ENCODE results near the gene EML5. TPM values are rescaled to one million over a fixed set of nuclear protein-coding genes. Genes with fewer than 3 reads are reported as not detected.
A peak's percentile ranks its signal among the peaks of the same experiment; 100 is the strongest.
"Not testable (repeated sequence)": the region's sequence is repeated elsewhere in the genome, so short reads cannot be mapped to it uniquely, and the experiment has no call there.

Gene EML5
- total and polyA plus RNA-seq, 7 experiments from 2014 or later, result 0.40 to 6.4 (median 3.3) TPM

DNA sequence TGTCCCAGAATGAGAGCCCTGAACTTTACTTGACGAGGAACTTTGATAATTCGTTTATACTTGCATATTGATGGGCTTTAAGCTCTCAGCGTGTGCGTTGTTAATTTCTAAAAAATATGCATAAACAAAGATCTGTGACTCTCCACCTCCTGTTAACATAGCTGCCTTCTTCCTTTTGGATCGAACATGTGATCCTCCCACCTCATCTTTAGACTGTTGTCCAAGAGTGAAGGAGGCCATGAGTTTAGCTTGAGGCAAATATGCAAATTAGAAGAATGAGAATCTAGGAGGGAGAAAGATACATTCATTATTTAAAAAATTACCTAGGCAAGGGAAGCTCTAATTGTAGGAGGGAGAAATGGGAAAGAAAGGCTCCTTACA lies 32.3 kb upstream of the EML5 start:
- Histone ChIP-seq H3K36me3 (ENCODE audit: control insufficient read depth in 2 of 3, insufficient read depth in 3 of 3, low read length in 3 of 3) (no peaks in the 10 kb centered on the region), H3K4me3 (ENCODE audit: low read length) (peak overlapping the region; percentile 74), H3K27ac (ENCODE audit: low read depth, low read length) (peak overlapping the region; percentile 85), H3K27me3 (ENCODE audit: control insufficient read depth in 2 of 2, insufficient read depth in 2 of 2, low read length in 2 of 2) (no peaks in the 10 kb centered on the region), H3K9me3 (ENCODE audit: control insufficient read depth in 2 of 3, low read length in 3 of 3) (no peaks in the 10 kb centered on the region), H3K4me1 (ENCODE audit: control insufficient read depth in 2 of 2, insufficient read depth in 2 of 2, low read length in 2 of 2) (peaks cover 5 to 6% of the 10 kb centered on the region in 2 donors)
- ChIA-PET CTCF (interaction anchor here (1.4 kb wide), 1 partner anchor 34 kb away, joined by 4 read pairs; no protein-coding TSS in a partner anchor), POLR2A (interaction anchor here (0.9 to 2.3 kb wide), 5 partner anchors 9 to 1571 kb away, joined by 3 to 30 read pairs (median 3); partner anchors contain the start of genes CALM1 and EML5)
- H3K9me3 Mint-ChIP-seq, result no peaks in the 10 kb centered on the region
- peak in 2 of 9 donors; percentile 0 to 1 for DNase-seq
- peak overlapping the region in 7 of 9 donors; percentile 14 to 99 (median 91) for H3K27ac Mint-ChIP-seq
- H3K4me1 Mint-ChIP-seq, result peaks cover 0 to 15% (median 11%) of the 10 kb centered on the region in 7 donors
- peak overlapping the region; percentile 72 to 98 (median 85) for H3K4me3 Mint-ChIP-seq
- ATAC-seq, result no peak
- H3K27me3 Mint-ChIP-seq, result peaks cover 0 to 27% (median 3%) of the 10 kb centered on the region in 5 donors
- intact Hi-C loops (cut with micrococcal nuclease), result loop anchor here (2.0 to 10.0 kb wide), 3 partner anchors 262 to 1506 kb away; partner anchors contain the start of genes GALC (in 1 of the 2), NRDE2 (in 1 of the 2) and ZC3H14 (in 1 of the 2)
- H3K36me3 Mint-ChIP-seq, result no peaks in the 10 kb centered on the region

DNA sequence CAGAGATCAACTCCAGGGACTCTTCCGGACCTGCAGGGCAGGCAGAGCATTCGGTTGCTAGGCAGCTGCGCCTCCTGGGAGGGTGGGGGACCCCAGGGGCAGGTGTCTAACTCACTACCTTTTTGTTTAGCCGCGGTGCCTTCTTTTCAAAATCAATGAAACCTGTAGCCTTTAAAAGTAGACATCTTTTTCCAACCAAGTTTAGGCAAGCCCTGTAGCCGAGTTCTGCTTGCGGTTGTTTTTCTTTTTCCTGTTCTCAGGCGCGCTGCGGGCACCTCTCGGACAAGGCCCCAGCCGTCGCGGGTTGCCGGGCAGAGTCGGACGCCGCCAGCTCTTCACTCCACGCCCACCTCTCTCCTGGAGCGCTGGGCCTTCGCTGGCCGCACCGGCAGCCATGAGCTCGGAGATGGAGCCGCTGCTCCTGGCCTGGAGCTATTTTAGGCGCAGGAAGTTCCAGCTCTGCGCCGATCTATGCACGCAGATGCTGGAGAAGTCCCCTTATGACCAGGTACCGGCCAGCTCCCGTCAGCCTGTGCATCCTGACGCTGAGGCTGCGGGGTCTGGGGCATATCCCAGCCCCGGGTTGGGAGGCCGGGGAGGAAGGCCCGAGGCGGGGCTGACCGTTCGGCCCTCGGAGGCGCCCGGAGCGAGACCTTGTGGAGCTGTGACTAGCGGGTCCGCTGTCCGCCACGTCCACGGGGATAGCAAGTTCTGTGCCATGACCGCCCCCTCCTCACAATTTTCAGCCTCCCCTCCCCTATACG lies 31.7 kb upstream of the EML5 start, which contains the start of gene TTC8:
TSS of gene TTC8 (plus strand) at position 338 of the 764 bp plus-strand sequence. CDS start at position 395, 57 bp downstream.
- Mint-ChIP-seq H3K36me3 (no peaks in the 10 kb centered on the region), H3K4me3 (peak within 1 kb of the TSS; percentile 72 to 98 (median 90)), H3K4me1 (peaks cover 0 to 13% (median 11%) of the 10 kb centered on the region in 7 donors), H3K27me3 (peaks cover 0 to 30% (median 8%) of the 10 kb centered on the region in 5 donors), H3K27ac (peak within 1 kb of the TSS; percentile 97 to 99 (median 99)), H3K9me3 (no peaks in the 10 kb centered on the region)
- ChIA-PET CTCF (interaction anchor here (0.6 to 1.4 kb wide), 2 partner anchors 33 to 150 kb away, joined by 3 to 4 read pairs; no protein-coding TSS in a partner anchor), POLR2A (interaction anchor here (1.2 to 2.3 kb wide), 3 partner anchors 27 to 1572 kb away, joined by 3 to 30 read pairs (median 4); partner anchors contain the start of genes CALM1 and EML5)
- intact Hi-C loops (cut with micrococcal nuclease), result loop anchor here (1.0 to 10.0 kb wide), 8 partner anchors 32 to 1506 kb away; partner anchors contain the start of genes EML5 (in 2 of the 2), ZC3H14 (in 2 of the 2), EFCAB11 (in 1 of the 2) and GALC (in 1 of the 2)
- DNase-seq (peak; percentile 75 to 92 (median 88)), ATAC-seq (peak; percentile 98)
- Histone ChIP-seq H3K9me3 (ENCODE audit: control insufficient read depth in 2 of 3, low read length in 3 of 3) (no peaks in the 10 kb centered on the region), H3K27ac (ENCODE audit: low read depth, low read length) (peak within 1 kb of the TSS; percentile 85), H3K27me3 (ENCODE audit: control insufficient read depth in 2 of 2, insufficient read depth in 2 of 2, low read length in 2 of 2) (no peaks in the 10 kb centered on the region), H3K36me3 (ENCODE audit: control insufficient read depth in 2 of 3, insufficient read depth in 3 of 3, low read length in 3 of 3) (no peaks in the 10 kb centered on the region), H3K4me3 (ENCODE audit: low read length) (peak within 1 kb of the TSS; percentile 74), H3K4me1 (ENCODE audit: control insufficient read depth in 2 of 2, insufficient read depth in 2 of 2, low read length in 2 of 2) (peaks cover 5 to 6% of the 10 kb centered on the region in 2 donors)

DNA sequence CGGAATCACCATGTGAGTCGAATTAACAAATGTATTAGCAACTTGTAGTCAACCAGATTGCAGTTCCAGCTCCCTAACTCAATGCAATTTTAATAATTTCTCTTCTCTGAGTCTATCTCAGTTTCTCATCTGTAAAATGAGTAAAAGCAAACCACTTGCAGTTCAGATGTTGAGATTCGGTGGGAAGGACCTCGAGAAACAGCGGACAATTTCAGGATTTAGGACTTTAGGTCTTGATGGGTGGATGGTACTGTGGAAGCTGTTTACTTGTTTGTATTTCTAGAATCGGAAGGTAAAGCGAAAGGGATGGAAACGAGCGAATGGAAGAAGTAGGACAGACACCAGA lies 31.2 kb upstream of the EML5 start:
- CTCF ChIA-PET, result interaction anchor here (0.6 to 1.4 kb wide), 2 partner anchors 33 to 149 kb away, joined by 3 to 4 read pairs; no protein-coding TSS in a partner anchor
- Mint-ChIP-seq H3K27me3 (peaks cover 0 to 33% (median 13%) of the 10 kb centered on the region in 5 donors), H3K27ac (peak overlapping the region; percentile 97 to 99 (median 99)), H3K4me3 (peak overlapping the region; percentile 72 to 98 (median 90)), H3K9me3 (no peaks in the 10 kb centered on the region), H3K4me1 (peaks cover 0 to 13% (median 11%) of the 10 kb centered on the region in 7 donors), H3K36me3 (no peaks in the 10 kb centered on the region)
- DNase-seq (no peak), ATAC-seq (no peak)
- intact Hi-C loops (cut with micrococcal nuclease), result loop anchor here (1.0 to 10.0 kb wide), 8 partner anchors 32 to 1507 kb away; partner anchors contain the start of genes EML5 (in 2 of the 2), ZC3H14 (in 2 of the 2), EFCAB11 (in 1 of the 2) and GALC (in 1 of the 2)
- Histone ChIP-seq H3K27ac (ENCODE audit: low read depth, low read length) (peak overlapping the region; percentile 85), H3K4me1 (ENCODE audit: control insufficient read depth in 2 of 2, insufficient read depth in 2 of 2, low read length in 2 of 2) (peaks cover 5 to 6% of the 10 kb centered on the region in 2 donors), H3K27me3 (ENCODE audit: control insufficient read depth in 2 of 2, insufficient read depth in 2 of 2, low read length in 2 of 2) (no peaks in the 10 kb centered on the region), H3K4me3 (ENCODE audit: low read length) (peak overlapping the region; percentile 74), H3K36me3 (ENCODE audit: control insufficient read depth in 2 of 3, insufficient read depth in 3 of 3, low read length in 3 of 3) (no peaks in the 10 kb centered on the region), H3K9me3 (ENCODE audit: control insufficient read depth in 2 of 3, low read length in 3 of 3) (no peaks in the 10 kb centered on the region)
- POLR2A ChIA-PET, result interaction anchor here (1.2 to 2.3 kb wide), 3 partner anchors 27 to 1572 kb away, joined by 3 to 30 read pairs (median 4); partner anchors contain the start of genes CALM1 and EML5

DNA sequence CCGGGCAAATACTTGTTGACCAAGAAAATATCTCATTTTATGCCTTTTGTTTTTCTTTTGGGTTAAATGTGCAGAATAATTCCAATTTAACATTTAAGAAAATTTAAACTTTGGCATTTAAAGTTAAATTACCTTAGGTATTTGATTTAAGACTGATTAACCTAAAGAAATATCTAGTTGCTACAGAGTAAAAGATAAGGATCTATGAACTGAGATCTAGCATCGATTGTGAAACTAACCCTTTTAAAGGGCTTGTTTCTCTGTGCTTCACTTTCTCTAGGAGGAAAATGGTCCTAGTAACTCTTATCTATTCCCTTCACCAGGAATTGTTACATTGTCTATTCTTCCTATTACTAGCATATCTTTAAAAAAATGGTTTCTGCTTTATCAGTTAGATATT lies 29.1 kb upstream of the EML5 start:
- Mint-ChIP-seq H3K4me1 (peaks cover 0 to 13% (median 11%) of the 10 kb centered on the region in 7 donors), H3K9me3 (no peaks in the 10 kb centered on the region), H3K27me3 (peaks cover 0 to 38% (median 21%) of the 10 kb centered on the region in 5 donors), H3K27ac (no peak overlapping the region), H3K36me3 (peaks cover 0 to 3% (median 0%) of the 10 kb centered on the region in 5 donors), H3K4me3 (no peak overlapping the region)
- ChIA-PET CTCF (no interaction called here), POLR2A (no interaction called here)
- Histone ChIP-seq H3K9me3 (ENCODE audit: control insufficient read depth in 2 of 3, low read length in 3 of 3) (no peaks in the 10 kb centered on the region), H3K27me3 (ENCODE audit: control insufficient read depth in 2 of 2, insufficient read depth in 2 of 2, low read length in 2 of 2) (no peaks in the 10 kb centered on the region), H3K36me3 (ENCODE audit: control insufficient read depth in 2 of 3, insufficient read depth in 3 of 3, low read length in 3 of 3) (no peaks in the 10 kb centered on the region), H3K4me3 (ENCODE audit: low read length) (no peak overlapping the region), H3K27ac (ENCODE audit: low read depth, low read length) (no peak overlapping the region), H3K4me1 (ENCODE audit: control insufficient read depth in 2 of 2, insufficient read depth in 2 of 2, low read length in 2 of 2) (peaks cover 5 to 6% of the 10 kb centered on the region in 2 donors)
- ATAC-seq (no peak), DNase-seq (no peak)
- intact Hi-C loops (cut with micrococcal nuclease), result loop anchor here (5.0 to 10.0 kb wide), 3 partner anchors 827 to 1415 kb away; partner anchors contain the start of genes EFCAB11 (in 1 of the 2) and GALC (in 1 of the 2)

DNA sequence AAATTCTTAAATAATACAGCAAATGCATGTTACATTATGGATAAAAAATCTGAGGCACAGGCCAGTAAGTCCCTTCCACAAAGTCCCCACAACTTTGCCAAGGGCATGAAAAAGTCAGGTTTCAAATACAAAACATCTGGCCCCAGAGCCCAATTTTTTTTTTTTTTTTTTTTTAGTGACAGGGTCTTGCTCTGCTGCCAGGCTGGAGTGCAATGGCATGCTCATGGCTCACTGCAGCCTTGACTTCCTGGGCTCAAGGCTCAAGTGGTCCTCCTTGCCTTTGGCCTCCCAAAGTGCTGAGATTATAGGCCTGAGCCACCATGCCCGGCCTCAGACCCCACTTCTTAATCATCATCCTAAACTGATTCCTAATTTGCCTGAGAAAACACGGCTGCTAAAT lies 28.6 kb upstream of the EML5 start:
- Mint-ChIP-seq H3K27me3 (peaks cover 0 to 35% (median 21%) of the 10 kb centered on the region in 5 donors), H3K27ac (no peak overlapping the region), H3K4me1 (peaks cover 0 to 13% (median 11%) of the 10 kb centered on the region in 7 donors), H3K9me3 (no peaks in the 10 kb centered on the region), H3K36me3 (peaks cover 0 to 3% (median 0%) of the 10 kb centered on the region in 5 donors), H3K4me3 (no peak overlapping the region)
- Histone ChIP-seq H3K4me3 (ENCODE audit: low read length) (no peak overlapping the region), H3K9me3 (ENCODE audit: control insufficient read depth in 2 of 3, low read length in 3 of 3) (no peaks in the 10 kb centered on the region), H3K4me1 (ENCODE audit: control insufficient read depth in 2 of 2, insufficient read depth in 2 of 2, low read length in 2 of 2) (peaks cover 5 to 6% of the 10 kb centered on the region in 2 donors), H3K27me3 (ENCODE audit: control insufficient read depth in 2 of 2, insufficient read depth in 2 of 2, low read length in 2 of 2) (no peaks in the 10 kb centered on the region), H3K27ac (ENCODE audit: low read depth, low read length) (no peak overlapping the region), H3K36me3 (ENCODE audit: control insufficient read depth in 2 of 3, insufficient read depth in 3 of 3, low read length in 3 of 3) (no peaks in the 10 kb centered on the region)
- DNase-seq (no peak), ATAC-seq (no peak)
- ChIA-PET POLR2A (interaction anchor here (1.0 kb wide), 1 partner anchor 29 kb away, joined by 3 read pairs; the partner anchor contains the start of gene EML5), CTCF (no interaction called here)
- intact Hi-C loops (cut with micrococcal nuclease), result loop anchor here (5.0 to 10.0 kb wide), 3 partner anchors 827 to 1416 kb away; partner anchors contain the start of genes EFCAB11 (in 1 of the 2) and GALC (in 1 of the 2)

DNA sequence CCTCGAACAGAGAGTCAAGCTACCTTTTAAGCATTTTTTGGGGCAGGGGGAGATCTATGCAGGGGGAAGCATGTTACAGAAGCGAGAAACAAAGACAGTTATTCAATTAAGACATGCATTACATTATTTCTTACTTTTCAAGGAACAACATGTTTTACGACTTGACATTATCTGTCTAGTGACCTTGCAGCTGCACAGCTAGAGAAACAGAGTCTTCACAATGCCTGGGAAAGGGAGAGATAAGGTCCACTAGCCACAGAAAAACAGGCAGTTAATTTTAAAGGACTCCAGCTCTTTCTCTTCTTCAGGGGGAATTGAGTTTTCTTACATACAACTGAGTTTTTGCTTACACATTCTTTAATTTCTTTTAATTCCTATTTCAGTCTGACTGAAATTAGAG lies 26.9 kb upstream of the EML5 start:
- H3K27me3 Mint-ChIP-seq, result peaks cover under 1 to 35% (median 26%) of the 10 kb centered on the region in 5 donors
- H3K9me3 ChIP-seq (ENCODE audit: control insufficient read depth in 2 of 3, low read length in 3 of 3); ATAC-seq; DNase-seq; H3K4me1 ChIP-seq (ENCODE audit: control insufficient read depth in 2 of 2, insufficient read depth in 2 of 2, low read length in 2 of 2); POLR2A ChIA-PET; H3K27ac ChIP-seq (ENCODE audit: low read depth, low read length); H3K36me3 ChIP-seq (ENCODE audit: control insufficient read depth in 2 of 3, insufficient read depth in 3 of 3, low read length in 3 of 3); H3K4me3 Mint-ChIP-seq; CTCF ChIA-PET; H3K4me1 Mint-ChIP-seq; H3K27ac Mint-ChIP-seq; H3K36me3 Mint-ChIP-seq; H3K27me3 ChIP-seq (ENCODE audit: control insufficient read depth in 2 of 2, insufficient read depth in 2 of 2, low read length in 2 of 2); H3K9me3 Mint-ChIP-seq; H3K4me3 ChIP-seq (ENCODE audit: low read length): not testable (repeated sequence)
- intact Hi-C loops (cut with micrococcal nuclease), result loop anchor here (5.0 to 10.0 kb wide), 3 partner anchors 825 to 1418 kb away; partner anchors contain the start of genes EFCAB11 (in 1 of the 2) and GALC (in 1 of the 2)

All from naive thymus-derived CD4-positive, alpha-beta T cell (primary cell).